HepG2 (cell line): ENCODE measurements around the gene CD248. TPM values are rescaled to one million over a fixed set of nuclear protein-coding genes. Genes with fewer than 3 reads are reported as not detected.

Experiments used
- ATAC-seq: fragments of 200-7000 bp; cut with Tn5 transposase; 3 replicates; pipeline ENCODE4 v1.9.1; 2020; ENCODE audit warnings: mild to moderate bottlenecking, moderate library complexity
- BruUV-seq: library from RNA; stranded (reverse); fragments of 400-500 nt; replicated peaks from 2 replicates; lab custom pipeline; 2021; lab: Mats Ljungman, UMichigan
- CTCF ChIA-PET: fragments of 300-600 bp; formaldehyde crosslinking; extraction: SDS; loops from one replicate; lab custom pipeline; 2021; ENCODE audit warnings: low total read pairs, inconsistent platforms, low intra/inter-chr PET ratio; lab: Yijun Ruan, JAX
- POLR2A ChIA-PET: fragments of 350-600 bp; sonication (Branson Sonifier 250); formaldehyde crosslinking; loops from one replicate; lab custom pipeline; 2020; ENCODE audit warnings: antibody characterized with exemption, inconsistent platforms; lab: Yijun Ruan, JAX
- DNase-seq: peaks from one replicate; pipeline ENCODE4 v3.0.0-alpha.2; 2015; ENCODE audit warnings: low spot score
- FAIRE-seq: peaks from 3 replicates; lab custom pipeline; 2011; peaks lifted over from hg19 to GRCh38; lab: Jason Lieb, UNC
- H2AFZ ChIP-seq: one replicate; pipeline ENCODE4 v1.6.1; 2011; ENCODE audit warnings: low read length, inconsistent platforms
- H3K27ac ChIP-seq: fragments of 300-600 bp; 3 replicates; pipeline ENCODE4 v1.8.0; 2011; ENCODE audit warnings: mixed run types, mild to moderate bottlenecking, mixed read lengths, low read length, inconsistent platforms; ENCODE audit not compliant: insufficient read depth; ENCODE audit errors: extremely low read length
- H3K27me3 ChIP-seq, 2 experiments: fragments of 200-600 bp in 1 of 2; 2 replicates in 1 of 2; 3 replicates in 1 of 2; pipeline versions ENCODE4 v1.6.0 to v1.8.0; 2011; ENCODE audit warnings: low read length in 2 of 2, mild to moderate bottlenecking in 2 of 2, moderate library complexity in 2 of 2, inconsistent platforms in 1 of 2; ENCODE audit not compliant: insufficient read depth in 2 of 2, control insufficient read depth in 1 of 2
- H3K36me3 ChIP-seq, 2 experiments: fragments of 200-600 bp in 1 of 2; replicated peaks in 1 of 2; 2 replicates in 1 of 2; 3 replicates in 1 of 2; pipeline versions ENCODE4 v1.5.1 to v1.8.0; 2011; ENCODE audit warnings: low read length in 2 of 2, inconsistent platforms in 1 of 2; ENCODE audit not compliant: insufficient read depth in 2 of 2, control insufficient read depth in 1 of 2
- H3K4me1 ChIP-seq: 2 replicates; pipeline ENCODE4 v1.5.1; 2012; ENCODE audit warnings: low read length, inconsistent platforms; ENCODE audit not compliant: insufficient read depth
- H3K4me2 ChIP-seq: 2 replicates; pipeline ENCODE4 v1.6.0; 2011; ENCODE audit warnings: low read depth, low read length, inconsistent platforms
- H3K4me3 ChIP-seq, 3 experiments: fragments of 200-600 bp in 1 of 3; sonication (generic), shearing (Covaris generic) in 1 of 3; replicated peaks in 1 of 3; 2 replicates each; pipeline ENCODE4 v1.5.1; 2011 to 2016; ENCODE audit warnings: low read length in 3 of 3, inconsistent platforms in 2 of 3, low read depth in 2 of 3, mild to moderate bottlenecking in 2 of 3, control low read depth in 1 of 3, mixed read lengths in 1 of 3; ENCODE audit not compliant: insufficient read depth in 1 of 3
- H3K79me2 ChIP-seq: one replicate; pipeline ENCODE4 v1.6.1; 2011; ENCODE audit warnings: low read length, inconsistent platforms; ENCODE audit not compliant: insufficient read depth
- H3K9ac ChIP-seq: 2 replicates; pipeline ENCODE4 v1.6.0; 2011; ENCODE audit warnings: mild to moderate bottlenecking, low read depth, low read length, inconsistent platforms; ENCODE audit not compliant: insufficient read depth
- H3K9me3 ChIP-seq: 2 replicates; pipeline ENCODE4 v1.5.1; 2012; ENCODE audit warnings: mild to moderate bottlenecking, low read length
- H4K20me1 ChIP-seq: 2 replicates; pipeline ENCODE4 v1.6.0; 2011; ENCODE audit warnings: inconsistent platforms, mild to moderate bottlenecking, low read length, moderate library complexity; ENCODE audit not compliant: insufficient read depth
- FOXJ3 ChIP-seq: sonication (generic); formaldehyde crosslinking; IDR thresholded peaks from 2 replicates; pipeline ENCODE4 v1.4.0; 2020; ENCODE audit warnings: missing genetic modification reagents, mild to moderate bottlenecking, borderline replicate concordance
- IRX3 ChIP-seq: sonication (generic); formaldehyde crosslinking; IDR thresholded peaks from 2 replicates; pipeline ENCODE4 v1.8.1; 2023; ENCODE audit warnings: mild to moderate bottlenecking, low read depth, missing genetic modification reagents, borderline replicate concordance
- KLF15 ChIP-seq: sonication (generic); formaldehyde crosslinking; IDR thresholded peaks from 2 replicates; pipeline ENCODE4 v1.8.1; 2023; ENCODE audit warnings: borderline replicate concordance, mild to moderate bottlenecking, inconsistent platforms, missing genetic modification reagents, mixed read lengths
- MTA1 ChIP-seq: sonication (generic); formaldehyde crosslinking; IDR thresholded peaks from 2 replicates; pipeline ENCODE4 v1.4.0; 2020; ENCODE audit warnings: missing genetic modification reagents, mild to moderate bottlenecking, borderline replicate concordance
- RBFOX2 ChIP-seq: fragments of 200-400 bp; formaldehyde crosslinking; IDR thresholded peaks from 2 replicates; pipeline ENCODE4 v1.6.1; 2017; ENCODE audit warnings: low read depth, mild to moderate bottlenecking, low read length
- RXRA ChIP-seq: sonication (generic); formaldehyde crosslinking; IDR thresholded peaks from 2 replicates; pipeline ENCODE4 v1.5.1; 2020; ENCODE audit warnings: missing genetic modification reagents
- SIX1 ChIP-seq: sonication (generic); formaldehyde crosslinking; IDR thresholded peaks from 2 replicates; pipeline ENCODE4 v1.4.0; 2020; ENCODE audit warnings: missing genetic modification reagents, borderline replicate concordance
- ZBTB4 ChIP-seq: sonication (generic); formaldehyde crosslinking; IDR thresholded peaks from 2 replicates; pipeline ENCODE4 v1.4.0; 2020; ENCODE audit warnings: missing genetic modification reagents, mild to moderate bottlenecking, borderline replicate concordance
- ZFY ChIP-seq: sonication (generic); formaldehyde crosslinking; IDR thresholded peaks from 2 replicates; pipeline ENCODE4 v1.4.0; 2020; ENCODE audit warnings: missing genetic modification reagents
- ZNF33B ChIP-seq: sonication (generic); formaldehyde crosslinking; IDR thresholded peaks from 2 replicates; pipeline ENCODE4 v1.5.1; 2020; ENCODE audit warnings: mild to moderate bottlenecking, missing genetic modification reagents
- ZNF543 ChIP-seq: sonication (generic); formaldehyde crosslinking; IDR thresholded peaks from 2 replicates; pipeline ENCODE4 v1.4.0; 2020; ENCODE audit warnings: mild to moderate bottlenecking, missing genetic modification reagents
- ZNF556 ChIP-seq: sonication (generic); formaldehyde crosslinking; IDR thresholded peaks from 2 replicates; pipeline ENCODE4 v1.4.0; 2020; ENCODE audit warnings: mild to moderate bottlenecking, missing genetic modification reagents, borderline replicate concordance
- ZNF609 ChIP-seq: sonication (generic); formaldehyde crosslinking; IDR thresholded peaks from 2 replicates; pipeline ENCODE4 v1.4.0; 2020; ENCODE audit warnings: mild to moderate bottlenecking, missing genetic modification reagents, borderline replicate concordance
- WGBS: methylation state at CpG from one replicate; pipeline ENCODE4 v1.1.6; 2017; ENCODE audit warnings: low lambda C conversion rate; 5-methylcytosine and 5-hydroxymethylcytosine counted together
- in situ Hi-C: cut with HindIII; loops from 2 replicates; pipeline ENCODE4 v1.10.0; 2017; ENCODE audit warnings: low pct_unique_long_range_greater_than_20kb; ENCODE audit not compliant: extremely low pct_ligation_motif_present
- intact Hi-C: fragments of 100-400 bp; cut with micrococcal nuclease; formaldehyde crosslinking; loops from one replicate; pipeline ENCODE4 v1.10.0; 2022; ENCODE audit not compliant: unreplicated experiment
- polyA plus RNA-seq, 8 experiments: library from polyadenylated mRNA; depleted of rRNA in 3 of 8; stranded (reverse) in 7 of 8; unstranded in 1 of 8; fragments of >200 nt; fragmentation: Illumina TruSeq in 4 of 8; extraction: Trizol in 4 of 8; gene quantifications; 2 replicates each; pipeline versions ENCODE4 v1.2.1 to v1.2.3, GENCODE V29; 2011 to 2016; ENCODE audit warnings: low read depth in 4 of 8, missing spikeins in 1 of 8, mixed read lengths in 1 of 8; ENCODE audit not compliant: insufficient read depth in 1 of 8
- total RNA-seq, 5 experiments: library from RNA; depleted of rRNA; stranded (reverse); fragments of >200 nt; fragmentation: Illumina TruSeq; extraction: Trizol; gene quantifications; 2 replicates each; pipeline ENCODE4 v1.2.3, GENCODE V29; 2016; ENCODE audit warnings: low read depth in 1 of 5

CD248 gene
- total and polyA plus RNA-seq, 2 of the 13 experiments (the other 11 are each of a cell fraction or from before 2014, with no cell fraction given) = 0.25 to 0.35 TPM

- TF ChIP-seq ZBTB4 (CRISPR knock-in tag) (no peak), ZNF543 (CRISPR knock-in tag) (no peak), ZFY (CRISPR knock-in tag) (peak; percentile 38; the same call in 1 of the 2 replicates), RBFOX2 (peak; percentile 51; the same call in 1 of the 2 replicates)
Measured at GRCh38 chr11:66316849-66317251, at the start of gene CD248 (continued).

GRCh38 chr11:66365711-66366619, 49.1 kb upstream of the CD248 start:
- in situ Hi-C loops = no loop called here
- intact Hi-C loops = no loop called here
- Histone ChIP-seq H3K27ac (no peak overlapping the region), H3K9me3 (no peaks in the 10 kb centered on the region), H3K9ac (no peak overlapping the region), H3K4me3 (no peak overlapping the region), H3K27me3 (no peaks in the 10 kb centered on the region), H3K36me3 (peaks cover 1 to 15% of the 10 kb centered on the region in 2 experiments; a peak in 1 of 5 replicates), H3K79me2 (no peaks in the 10 kb centered on the region), H3K4me2 (no peak overlapping the region), H3K4me1 (peaks cover 36% of the 10 kb centered on the region), H2AFZ (no peak overlapping the region), H4K20me1 (no peaks in the 10 kb centered on the region; the same call in 1 of the 2 replicates)
- TSS peak; percentile 24 for BruUV-seq
- FAIRE-seq (no peak), DNase-seq (no peak), ATAC-seq (peak; percentile 5)
- ChIA-PET CTCF (no interaction called here), POLR2A (interaction anchor here (0.8 to 2.5 kb wide), 5 partner anchors 15 to 73 kb away, joined by 3 to 7 read pairs (median 5); partner anchors contain the start of genes B4GAT1 and MRPL11)
- 58% methylated on average over 9 of the region's 14 CpGs for WGBS
- TF ChIP-seq IRX3 (CRISPR knock-in tag) (no peak), KLF15 (CRISPR knock-in tag) (no peak), FOXJ3 (no peak), MTA1 (CRISPR knock-in tag) (peak; percentile 43; the same call in 1 of the 2 replicates), ZNF609 (no peak), ZNF556 (CRISPR knock-in tag) (no peak), SIX1 (no peak), ZNF33B (CRISPR knock-in tag) (no peak), RXRA (0 out of 2 replicates have a peak, but pooled peaks have one; percentile 23)
